HepG2 (cell line): ENCODE measurements around the gene TPRN.

Experiments
- CTCF ChIP-seq: sonication (generic); formaldehyde crosslinking; IDR thresholded peaks from 2 replicates; pipeline ENCODE4 v1.5.0; 2020; ENCODE audit warnings: mild to moderate bottlenecking, missing genetic modification reagents, moderate library complexity
- GABPA ChIP-seq, 2 experiments: IDR thresholded peaks; 2 replicates each; pipeline ENCODE4 v1.6.1; 2011 to 2016; ENCODE audit warnings: low read depth in 2 of 2, low read length in 1 of 2, missing biosample characterization in 1 of 2, missing genetic modification characterization in 1 of 2
- HCFC1 ChIP-seq: fragments of 150-350 bp; IDR thresholded peaks from 2 replicates; pipeline ENCODE4 v1.6.1; 2014; ENCODE audit warnings: low read depth, low read length
- POLR2AphosphoS5 ChIP-seq: IDR thresholded peaks from 2 replicates; pipeline ENCODE4 v1.6.1; 2012; ENCODE audit warnings: low read depth, low read length
- ZNF619 ChIP-seq: sonication (generic); formaldehyde crosslinking; IDR thresholded peaks from 2 replicates; pipeline ENCODE4 v1.4.0; 2020; ENCODE audit warnings: mild to moderate bottlenecking, missing genetic modification reagents

- TF ChIP-seq CTCF (no peak), POLR2AphosphoS5 (no peak), GABPA (IDR thresholded peaks at IDR 0.05; ENCODE audit: low read depth, low read length) (no peak), GABPA (CRISPR knock-in tag; IDR thresholded peaks at IDR 0.05; ENCODE audit: low read depth) (no peak), HCFC1 (no peak), ZNF619 (no peak)
These were observed 31.0 kb upstream of the TPRN start for GRCh38 chr9:137231372-137232039.
